AG09309 (cell line): Measurements from ENCODE around the gene TBCA.

Source experiments
- DNase-seq: peaks from one replicate; pipeline ENCODE4 v3.0.0-alpha.2; 2010; ENCODE audit warnings: low read depth
- H3K4me3 ChIP-seq: 2 replicates; pipeline ENCODE4 v1.5.1; 2011; ENCODE audit warnings: mild to moderate bottlenecking, low read depth, low read length, moderate library complexity; ENCODE audit not compliant: control insufficient read depth
- CTCF ChIP-seq: IDR thresholded peaks from 2 replicates; pipeline ENCODE4 v1.5.1; 2011; ENCODE audit warnings: mild to moderate bottlenecking, low read depth, low read length, inconsistent platforms; ENCODE audit not compliant: insufficient read depth, control insufficient read depth; ENCODE audit errors: missing control alignments

The TBCA gene

DNA sequence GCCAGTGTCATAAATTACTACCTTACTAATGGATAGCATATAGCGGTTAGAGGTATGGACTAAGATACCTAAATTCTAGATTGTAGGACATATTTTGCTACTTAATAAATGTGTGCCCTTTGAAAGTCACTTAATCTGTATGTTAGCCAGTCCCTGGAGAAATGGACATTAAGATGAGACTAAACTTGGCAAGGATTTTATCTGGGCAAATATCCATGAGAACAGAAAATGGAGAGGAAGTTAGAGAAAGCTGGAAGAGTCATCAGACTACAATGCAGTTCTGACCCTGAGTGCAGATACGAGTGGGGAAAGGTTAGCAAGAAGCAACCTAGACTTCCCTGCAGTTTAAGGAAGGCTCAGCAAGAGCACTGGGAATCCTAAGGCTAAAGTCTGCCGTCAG is 33.0 kb downstream of the TBCA start:
- H3K4me3 ChIP-seq = no peak overlapping the region
- no peak for TF ChIP-seq CTCF
- DNase-seq = no peak

DNA sequence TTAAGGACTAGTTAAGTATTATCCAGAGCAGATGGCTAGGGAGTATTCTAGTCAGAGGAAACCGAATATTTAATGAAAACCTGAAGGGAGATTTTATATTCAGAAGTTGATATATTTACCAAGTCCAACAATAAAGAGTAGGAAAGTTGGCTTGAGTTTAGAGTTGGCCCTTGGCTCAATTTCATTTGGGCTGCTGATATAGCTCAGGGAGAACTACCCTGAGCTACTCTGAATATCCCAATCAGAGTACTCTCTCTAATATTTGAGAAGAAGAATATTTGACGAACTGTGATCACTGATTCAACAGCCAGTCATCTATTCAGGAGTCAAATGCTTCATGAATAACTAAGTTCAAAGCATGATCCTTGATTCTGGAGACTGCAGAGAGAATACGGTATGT is 34.5 kb downstream of the TBCA start:
- no peak for TF ChIP-seq CTCF
- DNase-seq = no peak
- H3K4me3 ChIP-seq = no peak overlapping the region

GRCh38 chr5:77734885-77735284 is 41.3 kb downstream of the TBCA start:
- no peak overlapping the region for H3K4me3 ChIP-seq
- no peak for DNase-seq
- TF ChIP-seq CTCF = no peak

GRCh38 chr5:77733130-77733529 is 43.0 kb downstream of the TBCA start:
- no peak for DNase-seq
- H3K4me3 ChIP-seq = no peak overlapping the region
- TF ChIP-seq CTCF = no peak

DNA sequence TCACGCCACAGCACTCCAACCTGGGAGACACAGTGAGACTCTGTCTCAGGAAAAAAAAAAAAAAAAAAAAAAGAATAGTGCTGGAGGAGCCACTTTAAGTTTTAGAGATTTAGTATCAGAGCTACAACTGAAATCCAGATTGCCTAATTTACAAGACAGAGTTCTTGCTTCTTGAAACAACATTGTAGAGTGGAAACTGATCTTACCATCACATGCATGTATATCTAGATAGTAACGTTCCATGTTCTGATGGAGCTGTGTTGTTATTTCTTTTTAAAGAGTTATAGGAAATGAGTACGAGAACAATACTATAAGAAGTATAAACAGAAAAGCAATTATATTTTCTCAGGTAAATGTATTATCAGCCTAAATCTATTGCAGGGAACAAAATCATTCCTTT is 48.9 kb downstream of the TBCA start:
- DNase-seq = no peak
- TF ChIP-seq CTCF = no peak
- H3K4me3 ChIP-seq = no peak overlapping the region

GRCh38 chr5:77725616-77726015 is 50.5 kb downstream of the TBCA start:
- H3K4me3 ChIP-seq = no peak overlapping the region
- no peak for TF ChIP-seq CTCF
- DNase-seq = no peak

- no peak for DNase-seq
- TF ChIP-seq CTCF = no peak
Measured at GRCh38 chr5:77724934-77725333, 51.2 kb downstream of the TBCA start.

More at GRCh38 chr5:77724934-77725333, 51.2 kb downstream of the TBCA start:
- no peak overlapping the region for H3K4me3 ChIP-seq
